ENCODE results near the gene ZFP36. TPM values are rescaled to one million over a fixed set of nuclear protein-coding genes. Genes with fewer than 3 reads are reported as not detected.

ZFP36 gene
- total RNA-seq, 1 experiment from 2014 or later = 17.3 TPM

- TF ChIP-seq ZNF423 (CRISPR knock-in tag; IDR thresholded peaks at IDR 0.05) (peak; percentile 32; the same call in 1 of the 2 replicates), ATF6 (CRISPR knock-in tag; IDR thresholded peaks at IDR 0.05) (no peak)
Observed at GRCh38 chr19:39412100-39412866, 5.6 kb downstream of the ZFP36 start, which contains the start of gene PLEKHG2 (continued).

DNA sequence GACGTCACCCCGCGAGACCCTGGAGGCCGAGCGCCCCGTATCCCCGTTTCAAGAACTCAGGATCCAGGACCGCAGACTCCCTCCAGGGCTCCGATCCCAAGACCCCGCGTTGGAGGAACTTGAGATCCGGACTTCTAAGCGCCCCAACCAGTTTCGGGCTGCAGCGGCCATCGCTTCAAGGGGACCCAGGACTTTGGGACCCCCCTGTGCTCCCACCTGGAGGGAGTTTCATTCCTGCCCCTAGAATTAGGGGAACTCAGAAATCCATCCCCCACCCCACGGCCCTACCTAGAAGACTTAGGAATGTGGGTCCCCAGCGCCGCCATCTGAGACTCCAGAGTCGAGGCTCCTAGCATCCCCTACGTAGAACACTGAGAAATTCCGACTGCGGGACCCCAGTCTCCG lies 6.2 kb downstream of the ZFP36 start:
- H3K27me3 Mint-ChIP-seq (ENCODE audit: low read depth) = no peaks in the 10 kb centered on the region
- H3K27ac Mint-ChIP-seq = peak overlapping the region; percentile 65; the same call in 1 of the 2 replicates
- ATAC-seq (no peak; the same call in 1 of the 2 replicates), DNase-seq (ENCODE audit: low spot score) (no peak)
- no peaks in the 10 kb centered on the region for H3K9me3 Mint-ChIP-seq
- H3K4me1 Mint-ChIP-seq = peaks cover 45% of the 10 kb centered on the region
- POLR2A ChIA-PET = interaction anchor here (1.5 to 2.3 kb wide), 4 partner anchors 15 to 23 kb away, joined by 5 to 11 read pairs (median 8); partner anchors contain the start of genes MED29, PAF1 and RPS16
- CTCF ChIA-PET = interaction anchor here (0.9 to 2.3 kb wide), 9 partner anchors 11 to 119 kb away, joined by 3 to 43 read pairs (median 10); partner anchors contain the start of genes EID2B, MED29, PAF1 and RPS16
- peak overlapping the region; percentile 99 for H3K4me3 Mint-ChIP-seq
- peaks cover 11% of the 10 kb centered on the region for H3K36me3 Mint-ChIP-seq
- TF ChIP-seq SOX15 (CRISPR knock-in tag; IDR thresholded peaks at IDR 0.05) = no peak
- 0 out of 2 replicates have a peak, but pooled peaks have one; percentile 80 for TF ChIP-seq ZBTB43 (CRISPR knock-in tag; IDR thresholded peaks at IDR 0.05)
- no peak for TF ChIP-seq OVOL2 (CRISPR knock-in tag; IDR thresholded peaks at IDR 0.05; ENCODE audit: borderline replicate concordance)
- TF ChIP-seq TEAD4 (CRISPR knock-in tag; IDR thresholded peaks at IDR 0.05) = no peak
- no peak for TF ChIP-seq MXD4 (CRISPR knock-in tag; IDR thresholded peaks at IDR 0.05; ENCODE audit: borderline replicate concordance)
- TF ChIP-seq, protein P1, sequence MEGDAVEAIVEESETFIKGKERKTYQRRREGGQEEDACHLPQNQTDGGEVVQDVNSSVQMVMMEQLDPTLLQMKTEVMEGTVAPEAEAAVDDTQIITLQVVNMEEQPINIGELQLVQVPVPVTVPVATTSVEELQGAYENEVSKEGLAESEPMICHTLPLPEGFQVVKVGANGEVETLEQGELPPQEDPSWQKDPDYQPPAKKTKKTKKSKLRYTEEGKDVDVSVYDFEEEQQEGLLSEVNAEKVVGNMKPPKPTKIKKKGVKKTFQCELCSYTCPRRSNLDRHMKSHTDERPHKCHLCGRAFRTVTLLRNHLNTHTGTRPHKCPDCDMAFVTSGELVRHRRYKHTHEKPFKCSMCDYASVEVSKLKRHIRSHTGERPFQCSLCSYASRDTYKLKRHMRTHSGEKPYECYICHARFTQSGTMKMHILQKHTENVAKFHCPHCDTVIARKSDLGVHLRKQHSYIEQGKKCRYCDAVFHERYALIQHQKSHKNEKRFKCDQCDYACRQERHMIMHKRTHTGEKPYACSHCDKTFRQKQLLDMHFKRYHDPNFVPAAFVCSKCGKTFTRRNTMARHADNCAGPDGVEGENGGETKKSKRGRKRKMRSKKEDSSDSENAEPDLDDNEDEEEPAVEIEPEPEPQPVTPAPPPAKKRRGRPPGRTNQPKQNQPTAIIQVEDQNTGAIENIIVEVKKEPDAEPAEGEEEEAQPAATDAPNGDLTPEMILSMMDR (IDR thresholded peaks at IDR 0.05) = peak; percentile 89; the same call in 1 of the 2 replicates
- TF ChIP-seq ARID4B (CRISPR knock-in tag; IDR thresholded peaks at IDR 0.05; ENCODE audit: borderline replicate concordance) = no peak
- no peak for TF ChIP-seq CBFB (CRISPR knock-in tag; IDR thresholded peaks at IDR 0.05; ENCODE audit: low read depth)
- no peak; the same call in 1 of the 2 replicates for TF ChIP-seq E2F4 (CRISPR knock-in tag; IDR thresholded peaks at IDR 0.05; ENCODE audit: borderline replicate concordance, low read depth)
- TF ChIP-seq NR2C2 (CRISPR knock-in tag; IDR thresholded peaks at IDR 0.05) = no peak
- peak; percentile 25; the same call in 1 of the 2 replicates for TF ChIP-seq HMGXB4 (CRISPR knock-in tag; IDR thresholded peaks at IDR 0.05)
- TF ChIP-seq, protein P2, sequence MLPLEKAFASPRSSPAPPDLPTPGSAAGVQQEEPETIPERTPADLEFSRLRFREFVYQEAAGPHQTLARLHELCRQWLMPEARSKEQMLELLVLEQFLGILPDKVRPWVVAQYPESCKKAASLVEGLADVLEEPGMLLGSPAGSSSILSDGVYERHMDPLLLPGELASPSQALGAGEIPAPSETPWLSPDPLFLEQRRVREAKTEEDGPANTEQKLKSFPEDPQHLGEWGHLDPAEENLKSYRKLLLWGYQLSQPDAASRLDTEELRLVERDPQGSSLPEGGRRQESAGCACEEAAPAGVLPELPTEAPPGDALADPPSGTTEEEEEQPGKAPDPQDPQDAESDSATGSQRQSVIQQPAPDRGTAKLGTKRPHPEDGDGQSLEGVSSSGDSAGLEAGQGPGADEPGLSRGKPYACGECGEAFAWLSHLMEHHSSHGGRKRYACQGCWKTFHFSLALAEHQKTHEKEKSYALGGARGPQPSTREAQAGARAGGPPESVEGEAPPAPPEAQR (CRISPR knock-in tag; IDR thresholded peaks at IDR 0.05) = no peak
- TF ChIP-seq, protein P3, sequence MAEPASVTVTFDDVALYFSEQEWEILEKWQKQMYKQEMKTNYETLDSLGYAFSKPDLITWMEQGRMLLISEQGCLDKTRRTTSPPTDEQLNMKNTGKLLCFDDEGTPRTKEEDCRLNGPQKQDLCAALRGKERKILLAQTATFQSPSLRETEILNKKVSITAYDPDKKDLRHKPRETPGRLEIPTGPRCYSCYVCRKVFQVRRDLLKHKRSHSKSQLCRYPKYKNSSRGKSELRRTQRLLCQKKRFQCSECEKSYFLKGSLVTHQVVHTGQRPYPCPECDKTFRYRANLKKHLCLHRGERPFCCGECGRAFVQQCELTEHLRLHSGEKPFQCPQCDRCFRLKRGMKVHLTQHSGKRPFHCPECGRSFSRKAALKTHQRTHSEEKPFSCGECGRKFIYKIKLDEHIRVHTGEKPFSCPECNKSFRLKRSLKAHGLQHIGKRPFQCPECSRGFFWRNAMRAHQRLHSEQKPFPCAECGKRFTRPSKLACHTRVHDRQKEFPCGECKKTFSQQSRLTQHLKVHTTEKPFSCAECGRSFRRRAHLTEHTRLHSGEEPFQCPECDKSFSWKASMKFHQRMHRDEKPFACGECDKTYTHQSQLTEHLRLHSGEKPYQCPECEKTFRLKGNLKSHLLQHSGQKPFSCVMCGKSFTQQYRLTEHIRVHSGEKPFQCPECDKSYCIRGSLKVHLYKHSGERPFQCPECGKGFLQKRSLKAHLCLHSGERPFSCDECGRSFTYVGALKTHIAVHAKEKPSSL (CRISPR knock-in tag; conservative IDR thresholded peaks at IDR 0.05) = no peak
- TF ChIP-seq TCF7 (CRISPR knock-in tag; IDR thresholded peaks at IDR 0.05; ENCODE audit: low read depth) = 0 out of 2 replicates have a peak, but pooled peaks have one; percentile 50
- no peak for TF ChIP-seq IRF2 (CRISPR knock-in tag; IDR thresholded peaks at IDR 0.05; ENCODE audit: borderline replicate concordance, low read depth)
